Stimulated activated CD8-positive, alpha-beta memory T cell treated with anti-CD3 and anti-CD28 coated beads, Interleukin-12 subunit alpha, Interleukin-12 subunit beta, amount 100 ng/mL, for 1 hour (primary cell): ENCODE data around the gene KIFC3.
"Not testable (repeated sequence)": the region's sequence is repeated elsewhere in the genome, so short reads cannot be mapped to it uniquely, and the experiment has no call there.

Experiments used
- DNase-seq: peaks from one replicate; pipeline ENCODE4 v3.0.0-alpha.2; 2020; ENCODE audit warnings: low read depth

KIFC3 gene

DNA sequence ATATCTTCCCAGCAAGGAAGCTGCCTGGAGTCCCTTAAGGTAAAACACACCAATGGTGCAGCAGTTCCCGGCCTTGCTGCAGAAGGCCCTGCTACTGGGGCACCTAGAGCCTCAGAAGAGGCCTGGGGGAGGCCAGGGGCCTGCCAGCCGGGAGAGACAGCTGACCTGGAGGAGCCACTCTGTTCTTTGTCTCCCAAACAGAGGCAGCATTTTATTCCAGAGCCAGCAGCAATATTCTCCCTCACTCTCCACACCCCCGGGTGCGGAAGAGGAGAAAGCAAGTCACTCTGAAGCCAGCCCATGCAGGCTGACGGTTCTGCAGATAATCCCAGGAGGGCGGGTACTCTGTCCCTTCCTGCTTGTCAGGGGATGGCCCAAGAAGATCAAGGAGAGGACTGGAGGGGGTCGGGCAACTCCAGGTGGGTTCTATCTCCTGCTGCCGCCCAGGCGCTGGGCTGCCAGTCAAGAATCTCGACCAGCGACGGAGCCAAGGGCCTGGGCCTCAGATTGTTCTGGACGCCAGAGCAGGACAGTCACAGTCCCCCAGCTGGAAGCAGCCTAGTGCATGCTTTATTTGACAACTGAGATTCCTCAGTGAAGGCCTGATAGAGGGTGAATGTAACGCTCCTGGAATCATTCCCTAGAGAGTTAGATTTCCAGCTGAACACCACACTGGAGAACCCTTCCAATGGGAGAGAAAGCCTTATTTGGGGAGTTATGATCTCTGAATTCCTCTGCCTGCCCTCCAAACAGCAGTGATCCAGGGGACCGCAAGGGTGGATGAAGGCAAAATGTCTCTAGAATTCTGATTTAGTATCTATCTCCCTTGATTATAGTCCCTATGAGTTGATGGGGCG is 1.1 kb upstream of the KIFC3 start:
- no peak for DNase-seq

DNA sequence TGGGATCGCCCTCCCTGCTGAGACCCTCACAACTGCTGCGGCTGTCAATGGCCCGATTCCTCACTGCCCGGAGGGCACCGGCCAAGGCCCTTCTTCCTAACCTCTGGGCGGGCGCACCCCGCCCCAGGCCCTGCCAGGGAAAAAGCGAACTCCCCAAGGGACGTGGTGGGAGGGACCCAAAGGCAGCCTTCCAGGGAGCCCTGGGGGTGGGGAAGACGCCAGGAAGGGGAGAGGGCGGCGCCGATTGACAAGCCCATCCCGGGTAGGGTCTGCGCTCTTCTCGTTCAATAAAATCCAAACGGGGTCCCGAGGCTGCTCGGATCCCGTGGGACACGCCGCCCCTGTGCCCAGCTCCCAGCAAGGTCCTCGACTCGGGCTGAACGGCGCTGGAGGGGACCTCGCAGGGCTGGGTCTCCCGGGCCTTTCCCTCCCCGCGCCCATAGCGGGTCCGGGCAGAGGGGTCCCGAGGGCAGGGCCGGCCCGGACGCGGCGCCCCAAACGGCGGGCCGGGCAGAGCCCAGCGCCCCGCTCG is 416 bp downstream of the KIFC3 start:
- DNase-seq, result no peak

DNA sequence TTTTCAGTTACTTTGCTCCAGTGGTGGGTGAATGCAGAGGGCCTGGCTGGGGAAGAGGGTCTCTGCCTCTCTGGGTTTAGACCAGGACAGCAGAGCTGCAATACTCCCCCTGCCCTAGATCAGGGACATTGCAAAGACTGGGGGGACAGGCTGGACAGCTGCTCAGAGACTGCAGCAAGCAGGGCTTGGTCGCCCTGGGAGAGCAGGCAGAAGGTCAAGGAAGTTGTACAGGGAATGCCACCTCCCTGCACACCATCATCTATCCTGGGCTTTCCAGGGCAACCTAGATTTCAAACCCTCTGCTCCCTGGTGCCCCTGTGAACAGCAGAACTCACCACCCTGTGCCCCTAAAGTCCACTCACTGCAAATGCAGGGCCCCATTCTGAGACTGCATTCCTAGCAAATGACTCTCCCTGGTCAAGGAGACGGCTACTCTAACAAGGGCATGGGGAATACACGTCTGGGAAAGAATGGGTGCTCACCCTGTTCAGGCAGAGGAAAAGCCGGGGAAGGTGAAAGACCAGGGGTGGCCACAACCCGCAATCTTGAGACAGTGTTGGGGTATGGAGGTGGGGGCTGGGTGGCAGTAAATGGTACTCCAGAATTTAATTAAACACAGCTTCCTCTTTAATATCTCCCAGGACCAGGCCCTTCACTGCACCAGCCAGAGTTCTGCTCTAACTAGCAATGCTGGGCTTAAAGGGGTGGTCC is 1.0 kb downstream of the KIFC3 start:
- no peak for DNase-seq

- DNase-seq, result no peak
These were observed 1.8 kb downstream of the KIFC3 start for GRCh38 chr16:57800200-57801097.

DNA sequence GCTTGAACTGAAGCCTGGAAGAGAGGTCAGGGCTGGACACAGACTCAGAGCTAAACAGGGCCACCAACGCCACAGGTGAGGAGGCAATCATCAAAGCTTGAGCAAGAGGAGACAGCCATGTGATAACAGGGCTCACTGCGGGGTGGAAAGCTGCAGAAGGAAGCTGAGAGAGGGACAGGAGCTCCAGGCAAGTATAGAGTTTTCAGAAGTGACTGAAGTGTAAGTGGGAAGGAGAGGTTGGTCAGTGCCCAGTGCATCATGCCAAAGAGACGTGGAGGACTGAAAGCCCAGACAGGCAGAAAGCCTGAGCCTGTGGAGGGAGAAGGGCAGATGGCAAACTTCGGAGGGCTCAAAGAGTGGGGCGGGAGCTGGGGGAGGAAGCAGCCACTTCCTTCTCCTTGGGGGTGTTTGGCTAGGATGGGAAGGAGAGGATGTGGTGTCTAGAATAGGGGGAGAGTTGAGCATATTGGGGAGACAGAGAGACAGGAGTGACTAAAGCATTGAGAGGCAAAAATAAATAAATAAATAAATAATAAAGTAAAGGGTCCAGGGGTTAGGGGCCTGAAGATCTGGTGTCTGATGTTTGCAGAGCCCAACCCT is 2.6 kb downstream of the KIFC3 start:
- DNase-seq, result no peak

- DNase-seq, result no peak
These were observed 3.2 kb downstream of the KIFC3 start for GRCh38 chr16:57798953-57799599.

GRCh38 chr16:57798267-57798810 is 4.0 kb downstream of the KIFC3 start:
- DNase-seq, result no peak

GRCh38 chr16:57797526-57798266 is 4.6 kb downstream of the KIFC3 start:
- DNase-seq, result no peak

- no peak for DNase-seq
These were observed 5.1 kb downstream of the KIFC3 start for GRCh38 chr16:57797216-57797525.

DNA sequence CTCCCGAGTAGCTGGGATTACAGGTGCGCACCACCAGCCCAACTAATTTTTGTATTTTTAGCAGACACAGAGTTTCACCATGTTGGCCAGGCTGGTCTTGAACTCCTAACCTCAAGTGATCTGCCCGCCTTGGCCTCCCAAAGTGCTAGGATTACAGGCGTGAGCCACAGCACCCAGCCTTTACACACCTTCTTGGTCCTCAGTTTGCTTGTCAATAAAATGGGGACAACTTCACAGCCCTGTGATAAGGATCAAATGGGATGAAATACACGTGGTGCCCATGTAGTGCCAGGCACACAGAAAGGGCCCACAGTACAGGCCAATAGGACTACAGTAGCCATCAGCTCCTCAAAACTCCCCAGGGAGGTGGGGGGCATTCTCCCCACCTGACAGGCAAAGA is 6.3 kb downstream of the KIFC3 start:
- not testable (repeated sequence) for DNase-seq

DNA sequence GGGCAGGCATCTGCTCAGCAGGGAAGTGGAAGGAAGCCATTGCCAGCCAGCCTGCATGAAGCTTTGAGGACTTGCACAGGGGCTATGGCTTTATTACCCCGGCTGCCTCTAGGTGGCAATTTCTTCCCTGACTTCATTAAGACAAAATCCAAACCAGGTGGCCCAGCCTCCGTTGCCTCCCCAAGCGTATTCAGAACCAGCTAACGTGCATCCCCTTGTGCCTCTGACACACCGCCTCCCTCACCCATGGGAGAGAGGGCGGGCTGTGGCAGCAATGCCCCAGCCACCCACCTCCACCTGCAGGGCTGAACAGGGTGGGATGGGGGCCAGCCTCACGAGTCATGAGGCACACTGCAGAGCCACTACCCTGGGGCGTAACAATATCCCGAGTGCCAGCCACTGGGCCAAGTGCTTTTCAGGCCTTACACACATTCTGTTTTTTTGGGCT is 6.8 kb downstream of the KIFC3 start:
- no peak for DNase-seq

- DNase-seq, result no peak
These were observed 7.4 kb downstream of the KIFC3 start for GRCh38 chr16:57794849-57795430.

GRCh38 chr16:57791893-57792461 is 10.3 kb downstream of the KIFC3 start:
- no peak for DNase-seq

- no peak for DNase-seq
These were observed 10.9 kb downstream of the KIFC3 start for GRCh38 chr16:57791195-57791892.

DNA sequence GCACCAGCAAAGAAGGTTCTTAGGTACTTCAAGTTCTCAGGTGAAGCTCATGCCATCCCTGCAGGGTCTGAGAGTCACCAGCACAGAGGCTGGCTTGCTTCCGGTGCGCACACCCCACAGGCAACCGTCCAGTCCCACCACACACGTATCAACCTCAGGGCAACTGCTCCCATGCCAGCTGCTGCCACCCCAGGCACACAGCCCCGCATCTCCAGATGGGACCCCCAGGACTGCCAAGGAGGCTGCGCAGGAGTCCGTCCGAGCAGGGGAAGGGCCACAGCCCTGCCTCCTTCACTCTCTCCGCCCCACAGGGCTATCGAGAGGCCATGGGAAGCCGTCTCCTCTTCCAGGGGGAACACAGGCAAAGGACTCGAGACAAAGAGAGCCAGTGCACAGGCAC is 13.3 kb downstream of the KIFC3 start:
- no peak for DNase-seq

DNA sequence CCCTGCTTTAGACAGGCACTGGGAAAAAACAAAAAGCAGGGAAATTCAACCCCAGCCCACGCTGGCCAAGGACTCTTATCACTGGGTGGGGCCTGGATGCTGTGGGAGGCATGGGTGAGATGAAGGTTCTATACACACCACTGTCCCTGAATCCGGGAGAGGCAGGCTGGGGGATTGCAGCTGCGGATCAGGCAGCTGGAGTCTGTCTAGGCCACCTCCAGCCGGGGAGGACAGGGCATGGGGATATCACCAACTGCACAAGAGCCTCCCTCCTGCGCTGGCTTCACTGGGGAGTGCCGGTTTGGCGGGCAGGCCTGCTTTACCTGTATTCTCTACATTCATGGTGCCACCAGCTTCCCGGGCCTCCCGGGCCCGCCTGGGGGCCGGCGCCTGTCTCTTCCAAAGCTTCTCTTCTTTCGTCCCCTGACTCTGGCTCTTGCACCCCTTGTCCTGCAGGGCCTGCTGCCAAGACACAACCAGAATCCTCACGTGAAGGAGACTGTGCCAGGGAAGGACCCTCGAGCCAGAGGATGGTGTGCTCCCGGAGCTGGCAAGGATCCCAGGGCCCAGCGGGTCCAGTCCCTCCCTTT is 13.9 kb downstream of the KIFC3 start:
- DNase-seq, result no peak

DNA sequence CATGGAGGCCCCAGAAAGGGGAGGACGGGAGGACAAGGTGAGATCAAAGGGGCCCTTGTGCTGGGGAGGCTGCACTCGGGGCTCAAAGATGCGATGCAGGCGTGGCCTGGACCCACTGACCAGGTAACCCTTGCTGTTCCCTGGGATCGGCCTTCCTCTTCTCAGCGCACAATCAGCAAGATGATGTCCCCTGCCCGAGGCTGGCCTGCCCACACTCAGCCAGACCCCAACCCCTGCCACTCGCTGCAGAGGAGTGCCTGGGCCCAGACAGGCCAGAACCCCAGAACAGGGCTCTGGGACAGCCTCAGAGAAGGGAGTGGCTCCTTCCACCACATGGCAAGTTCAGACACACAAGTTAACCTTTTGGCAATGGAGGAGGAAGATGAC is 14.8 kb downstream of the KIFC3 start:
- DNase-seq, result no peak
